ENCODE data around the gene MAP4K4. TPM values are rescaled to one million over a fixed set of nuclear protein-coding genes. Genes with fewer than 3 reads are reported as not detected.

MAP4K4 gene
- total RNA-seq, 1 experiment from 2014 or later: 132 TPM

- Histone ChIP-seq H3K4me2 (ENCODE audit: insufficient read depth, insufficient read length, low read length) (no peak overlapping the region), H3K9me3 (ENCODE audit: control insufficient read depth, low read depth, low read length) (no peaks in the 10 kb centered on the region), H2BK120ac (ENCODE audit: low read depth, low read length, poor library complexity, severe bottlenecking) (no peak overlapping the region), H4K8ac (replicated peaks; ENCODE audit: insufficient read length, low read depth, low read length) (no peak overlapping the region), H3K9ac (ENCODE audit: extremely low read depth, insufficient read length, low read length) (no peak overlapping the region), H3K4me1 (ENCODE audit: insufficient read depth, low read length) (no peaks in the 10 kb centered on the region), H3K56ac (ENCODE audit: insufficient read length, low read depth, low read length) (no peak overlapping the region), H4K20me1 (ENCODE audit: control insufficient read depth, insufficient read depth, insufficient read length) (no peaks in the 10 kb centered on the region), H2AK5ac (ENCODE audit: insufficient read length, low read length) (no peak overlapping the region), H2BK5ac (ENCODE audit: insufficient read length, low read length) (no peak overlapping the region), H3K18ac (ENCODE audit: insufficient read length, low read depth, low read length) (no peak overlapping the region), H4K5ac (ENCODE audit: insufficient read length, low read depth, low read length) (no peak overlapping the region), H3K4ac (ENCODE audit: low read depth, low read length) (no peak overlapping the region), H3K14ac (ENCODE audit: insufficient read depth, low read length) (no peak overlapping the region), H3K27ac (ENCODE audit: insufficient read length, low read depth, low read length) (no peak overlapping the region), H3T11ph (ENCODE audit: low read length) (no peak overlapping the region), H3K79me2 (ENCODE audit: insufficient read depth, low read length) (no peaks in the 10 kb centered on the region), H2AFZ (ENCODE audit: low read length) (no peak overlapping the region), H2BK15ac (ENCODE audit: low read depth, low read length) (no peak overlapping the region), H2BK12ac (ENCODE audit: insufficient read length, low read depth, low read length) (no peak overlapping the region), H2BK20ac (ENCODE audit: low read depth, low read length, poor library complexity, severe bottlenecking) (no peak overlapping the region), H3K27me3 (ENCODE audit: insufficient read depth, low read length) (no peaks in the 10 kb centered on the region), H3K23ac (ENCODE audit: insufficient read length, low read depth, low read length) (no peak overlapping the region), H4K91ac (ENCODE audit: insufficient read length, low read depth, low read length) (no peak overlapping the region), H3K23me2 (ENCODE audit: insufficient read length, low read depth, low read length, poor library complexity, severe bottlenecking) (no peaks in the 10 kb centered on the region), H3K79me1 (ENCODE audit: insufficient read depth, low read depth, low read length, poor library complexity, severe bottlenecking) (peaks cover 3% of the 10 kb centered on the region)
- no peaks in the 10 kb centered on the region for H3K27me3 Mint-ChIP-seq (ENCODE audit: low read depth)
- DNase-seq: peak; percentile 74
- WGBS (ENCODE audit: extremely low coverage, insufficient read length, low lambda C conversion rate): no CpG with 5 or more reads among the region's 5 CpGs
- H3K4me3 Mint-ChIP-seq: no peak overlapping the region
- peak overlapping the region in 2 of 3 experiments; percentile 18 to 29; a peak in 4 of 7 replicates for H3K27ac Mint-ChIP-seq
- TF ChIP-seq CTCF (conservative IDR thresholded peaks at IDR 0.05): peak; percentile 78
- H3K36me3 Mint-ChIP-seq (ENCODE audit: insufficient read depth in 1 of 3, low read depth in 3 of 3): peaks cover 23 to 64% (median 55%) of the 10 kb centered on the region in 3 experiments
- no peaks in the 10 kb centered on the region for H3K9me3 Mint-ChIP-seq
- peaks cover 9 to 14% of the 10 kb centered on the region in 2 experiments for H3K4me1 Mint-ChIP-seq
Observed at GRCh38 chr2:101831351-101831865, 133.9 kb downstream of the MAP4K4 start.

All from H9 (cell line).